Hepatocyte (in vitro differentiated cells): ENCODE data around the gene PACRG. TPM values are rescaled to one million over a fixed set of nuclear protein-coding genes. Genes with fewer than 3 reads are reported as not detected.

Experiments
- DNase-seq: peaks from one replicate; pipeline ENCODE4 v3.0.0-alpha.2; 2016; ENCODE audit warnings: low spot score
- H2AFZ ChIP-seq: fragments of 200-600 bp; sonication (generic); 2 replicates; pipeline ENCODE4 v1.6.0; 2016; ENCODE audit warnings: antibody characterized with exemption, mild to moderate bottlenecking
- H3K27ac ChIP-seq: fragments of 200-600 bp; sonication (generic); 2 replicates; pipeline ENCODE4 v1.5.1; 2016; ENCODE audit warnings: mild to moderate bottlenecking
- H3K27me3 ChIP-seq: fragments of 200-600 bp; sonication (generic); 2 replicates; pipeline ENCODE4 v1.6.1; 2016
- H3K36me3 ChIP-seq: fragments of 200-600 bp; sonication (generic); replicated peaks from 2 replicates; pipeline ENCODE4 v1.5.1; 2016; ENCODE audit warnings: low read depth; ENCODE audit not compliant: insufficient read depth
- H3K4me1 ChIP-seq: fragments of 200-600 bp; sonication (generic); 2 replicates; pipeline ENCODE4 v1.5.1; 2016; ENCODE audit warnings: mild to moderate bottlenecking, moderate library complexity; ENCODE audit not compliant: insufficient read depth
- H3K4me2 ChIP-seq: fragments of 200-600 bp; sonication (generic); 2 replicates; pipeline ENCODE4 v1.6.0; 2016
- H3K4me3 ChIP-seq: fragments of 200-600 bp; sonication (generic); 2 replicates; pipeline ENCODE4 v1.5.1; 2016; ENCODE audit warnings: mild to moderate bottlenecking
- H3K79me2 ChIP-seq: fragments of 200-600 bp; sonication (generic); 2 replicates; pipeline ENCODE4 v1.6.0; 2017; ENCODE audit warnings: mild to moderate bottlenecking
- H3K9me2 ChIP-seq: fragments of 200-600 bp; sonication (generic); replicated peaks from 2 replicates; pipeline ENCODE4 v1.6.0; 2017; ENCODE audit warnings: mild to moderate bottlenecking; ENCODE audit not compliant: insufficient read depth
- H3K9me3 ChIP-seq: fragments of 200-600 bp; sonication (generic); 2 replicates; pipeline ENCODE4 v1.5.1; 2016; ENCODE audit warnings: low read depth, mild to moderate bottlenecking
- H4K20me1 ChIP-seq: fragments of 200-600 bp; sonication (generic); 2 replicates; pipeline ENCODE4 v1.6.0; 2016; ENCODE audit warnings: mild to moderate bottlenecking; ENCODE audit not compliant: insufficient read depth, poor library complexity, severe bottlenecking
- EZH2 ChIP-seq: fragments of 200-600 bp; sonication (generic); IDR thresholded peaks from 2 replicates; pipeline ENCODE4 v1.6.1; 2016; ENCODE audit warnings: antibody characterized with exemption, mild to moderate bottlenecking, borderline replicate concordance
- EZH2phosphoT487 ChIP-seq: fragments of 200-600 bp; sonication (generic); IDR thresholded peaks from one replicate; pipeline ENCODE4 v1.6.1; 2018; ENCODE audit warnings: antibody characterized with exemption, mild to moderate bottlenecking, low read depth, moderate library complexity; ENCODE audit not compliant: unreplicated experiment, severe bottlenecking
- WGBS: methylation state at CpG from one replicate; pipeline ENCODE4 v1.1.6; 2016; ENCODE audit warnings: low lambda C conversion rate; ENCODE audit errors: missing lambda C conversion rate; 5-methylcytosine and 5-hydroxymethylcytosine counted together
- polyA plus RNA-seq: library from polyadenylated mRNA; unstranded; fragments of >200 nt; fragmentation: Nextera tagmentation; extraction: Ambion mirVana; gene quantifications from 2 replicates; pipeline ENCODE4 v1.2.1, GENCODE V29; 2016
- total RNA-seq: library from RNA; depleted of rRNA; stranded (reverse); fragments of >200 nt; gene quantifications from 2 replicates; pipeline ENCODE4 v1.2.3, GENCODE V29; 2014
- TF ChIP-seq, protein P1 (sequence below): fragments of 200-600 bp; sonication (generic); IDR thresholded peaks from 2 replicates; pipeline ENCODE4 v1.5.1; 2016; ENCODE audit warnings: antibody characterized with exemption, mild to moderate bottlenecking; ENCODE audit not compliant: poor library complexity

Gene PACRG
- total and polyA plus RNA-seq, 2 experiments from 2014 or later, result 0.91 to 2.6 TPM

DNA sequence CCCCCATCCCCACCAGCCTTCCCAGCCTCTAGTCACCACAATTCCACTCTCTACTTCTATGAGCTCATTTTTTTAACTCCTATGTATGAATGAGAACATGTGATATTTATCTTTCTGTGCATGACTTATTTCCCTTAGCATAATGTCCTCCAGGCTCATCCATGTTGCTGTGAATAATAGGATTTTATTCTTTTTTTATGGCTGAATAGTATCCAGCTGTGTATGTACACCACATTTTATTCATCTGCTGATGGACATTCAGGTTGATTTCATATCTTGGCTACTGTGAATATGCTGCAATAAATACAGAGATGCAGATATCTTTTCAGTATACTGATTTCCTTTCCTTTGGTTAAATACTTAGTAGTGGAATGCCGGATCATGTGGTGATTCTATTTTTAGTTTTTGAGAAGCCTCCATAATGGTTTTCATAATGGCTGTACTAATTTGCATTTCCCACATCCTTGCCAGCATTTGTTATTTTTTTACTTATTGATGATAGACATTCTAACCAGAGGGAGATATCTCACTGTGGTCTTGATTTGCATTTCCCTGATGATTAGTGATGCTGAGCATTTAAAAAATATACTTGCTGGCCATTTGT, 194.9 kb downstream of the PACRG start:
- H4K20me1 ChIP-seq, result no peaks in the 10 kb centered on the region
- no peak for TF ChIP-seq EZH2
- 96% methylated on average over 1 of the region's 1 CpG for WGBS
- no peaks in the 10 kb centered on the region for H3K79me2 ChIP-seq
- H3K9me2 ChIP-seq, result no peaks in the 10 kb centered on the region
- no peaks in the 10 kb centered on the region for H3K27me3 ChIP-seq
- no peaks in the 10 kb centered on the region for H3K9me3 ChIP-seq
- no peak for DNase-seq
- H3K36me3 ChIP-seq, result no peaks in the 10 kb centered on the region
- H3K4me3 ChIP-seq, result no peak overlapping the region
- H2AFZ ChIP-seq, result no peak overlapping the region
- no peaks in the 10 kb centered on the region for H3K4me1 ChIP-seq
- H3K27ac ChIP-seq, result no peak overlapping the region
- H3K4me2 ChIP-seq, result no peak overlapping the region

DNA sequence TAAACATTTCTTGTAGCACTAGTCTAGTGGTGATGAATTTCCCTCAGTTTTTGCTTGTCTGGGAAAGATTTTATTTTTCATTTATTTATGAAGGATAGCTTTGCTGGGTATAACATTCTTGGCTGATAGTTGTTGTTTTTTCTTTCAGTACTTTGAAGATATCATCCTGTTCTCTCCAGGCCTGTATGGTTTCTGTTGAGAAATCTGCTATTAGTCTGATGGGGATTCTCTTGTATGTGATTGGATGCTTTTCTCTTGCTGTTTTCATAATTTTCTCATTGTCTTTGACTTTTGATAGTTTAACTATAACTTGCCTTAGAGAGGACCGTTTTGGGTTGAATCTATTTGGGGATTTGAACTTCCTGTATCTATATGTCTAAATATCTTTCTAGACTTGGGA, 207.1 kb downstream of the PACRG start:
- Histone ChIP-seq H3K27ac (no peak overlapping the region), H3K4me3 (no peak overlapping the region), H2AFZ (no peak overlapping the region), H3K27me3 (no peaks in the 10 kb centered on the region), H3K9me3 (no peaks in the 10 kb centered on the region), H3K4me1 (no peaks in the 10 kb centered on the region), H3K79me2 (no peaks in the 10 kb centered on the region), H4K20me1 (no peaks in the 10 kb centered on the region), H3K9me2 (no peaks in the 10 kb centered on the region), H3K4me2 (no peak overlapping the region), H3K36me3 (no peaks in the 10 kb centered on the region)
- no peak for DNase-seq
- TF ChIP-seq, protein P1, sequence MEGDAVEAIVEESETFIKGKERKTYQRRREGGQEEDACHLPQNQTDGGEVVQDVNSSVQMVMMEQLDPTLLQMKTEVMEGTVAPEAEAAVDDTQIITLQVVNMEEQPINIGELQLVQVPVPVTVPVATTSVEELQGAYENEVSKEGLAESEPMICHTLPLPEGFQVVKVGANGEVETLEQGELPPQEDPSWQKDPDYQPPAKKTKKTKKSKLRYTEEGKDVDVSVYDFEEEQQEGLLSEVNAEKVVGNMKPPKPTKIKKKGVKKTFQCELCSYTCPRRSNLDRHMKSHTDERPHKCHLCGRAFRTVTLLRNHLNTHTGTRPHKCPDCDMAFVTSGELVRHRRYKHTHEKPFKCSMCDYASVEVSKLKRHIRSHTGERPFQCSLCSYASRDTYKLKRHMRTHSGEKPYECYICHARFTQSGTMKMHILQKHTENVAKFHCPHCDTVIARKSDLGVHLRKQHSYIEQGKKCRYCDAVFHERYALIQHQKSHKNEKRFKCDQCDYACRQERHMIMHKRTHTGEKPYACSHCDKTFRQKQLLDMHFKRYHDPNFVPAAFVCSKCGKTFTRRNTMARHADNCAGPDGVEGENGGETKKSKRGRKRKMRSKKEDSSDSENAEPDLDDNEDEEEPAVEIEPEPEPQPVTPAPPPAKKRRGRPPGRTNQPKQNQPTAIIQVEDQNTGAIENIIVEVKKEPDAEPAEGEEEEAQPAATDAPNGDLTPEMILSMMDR, result no peak
- no peak for TF ChIP-seq EZH2phosphoT487
- TF ChIP-seq EZH2, result no peak
- 68% methylated on average over 1 of the region's 1 CpG for WGBS

DNA sequence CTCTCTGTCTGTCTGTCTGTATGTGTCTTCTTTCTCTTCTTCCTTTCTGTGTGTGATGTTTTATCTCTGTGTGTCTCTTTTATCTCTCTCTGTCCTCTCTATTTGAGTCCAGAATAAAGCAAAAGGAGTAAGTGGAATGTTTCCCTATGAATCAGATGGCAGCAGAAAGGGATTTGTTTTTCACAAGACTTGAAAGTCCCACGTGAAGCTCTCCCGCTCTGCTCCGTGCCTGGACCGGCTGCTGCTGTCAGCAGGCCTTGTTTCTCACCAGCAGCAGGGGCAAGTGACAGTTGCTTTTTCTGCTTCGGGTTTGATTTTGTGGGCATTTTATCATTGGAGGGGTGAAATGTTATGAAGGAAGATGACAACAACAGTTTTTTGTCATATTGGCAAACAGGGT, 212.7 kb downstream of the PACRG start:
- TF ChIP-seq EZH2 (no peak), EZH2phosphoT487 (no peak)
- TF ChIP-seq, protein P1, result no peak
- Histone ChIP-seq H2AFZ (no peak overlapping the region), H3K27me3 (no peaks in the 10 kb centered on the region), H3K4me1 (peaks cover 17% of the 10 kb centered on the region), H3K36me3 (no peaks in the 10 kb centered on the region), H3K79me2 (no peaks in the 10 kb centered on the region), H4K20me1 (no peaks in the 10 kb centered on the region), H3K4me2 (no peak overlapping the region), H3K9me3 (no peaks in the 10 kb centered on the region), H3K4me3 (no peak overlapping the region), H3K9me2 (no peaks in the 10 kb centered on the region), H3K27ac (no peak overlapping the region)
- no peak for DNase-seq
- 75% methylated on average over 5 of the region's 5 CpGs for WGBS

DNA sequence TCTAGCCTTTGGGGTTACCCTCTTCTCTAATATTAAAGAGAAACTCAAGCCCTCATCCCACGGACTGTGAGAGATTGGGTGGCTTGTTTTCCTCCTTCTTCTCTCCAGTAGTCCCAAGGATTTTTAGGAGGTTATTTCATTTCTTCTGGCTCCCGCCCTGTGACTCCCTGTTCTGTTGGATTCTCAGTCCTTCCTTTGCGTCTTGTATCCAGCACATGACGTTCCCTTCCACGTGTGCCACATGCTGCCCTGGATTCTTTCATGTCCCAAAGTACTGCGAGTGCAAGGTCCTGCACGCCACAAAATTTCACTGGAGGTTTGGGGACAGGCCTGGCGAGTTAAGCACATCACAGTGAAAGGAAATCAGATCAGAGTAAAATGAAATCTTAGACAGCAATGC, 213.4 kb downstream of the PACRG start:
- H3K9me3 ChIP-seq, result no peaks in the 10 kb centered on the region
- 80% methylated on average over 8 of the region's 8 CpGs for WGBS
- no peaks in the 10 kb centered on the region for H4K20me1 ChIP-seq
- no peak overlapping the region for H3K27ac ChIP-seq
- no peaks in the 10 kb centered on the region for H3K27me3 ChIP-seq
- TF ChIP-seq, protein P1, result no peak
- TF ChIP-seq EZH2phosphoT487 (no peak), EZH2 (no peak)
- no peak overlapping the region for H3K4me3 ChIP-seq
- H2AFZ ChIP-seq, result no peak overlapping the region
- H3K79me2 ChIP-seq, result no peaks in the 10 kb centered on the region
- H3K9me2 ChIP-seq, result no peaks in the 10 kb centered on the region
- DNase-seq, result no peak
- H3K4me2 ChIP-seq, result no peak overlapping the region
- no peaks in the 10 kb centered on the region for H3K36me3 ChIP-seq
- H3K4me1 ChIP-seq, result peaks cover 17% of the 10 kb centered on the region
